Measurements from ENCODE around the gene HABP4. TPM values are rescaled to one million over a fixed set of nuclear protein-coding genes. Genes with fewer than 3 reads are reported as not detected.

Gene HABP4
- total RNA-seq, 1 donor from 2014 or later, result 15.4 TPM

DNA sequence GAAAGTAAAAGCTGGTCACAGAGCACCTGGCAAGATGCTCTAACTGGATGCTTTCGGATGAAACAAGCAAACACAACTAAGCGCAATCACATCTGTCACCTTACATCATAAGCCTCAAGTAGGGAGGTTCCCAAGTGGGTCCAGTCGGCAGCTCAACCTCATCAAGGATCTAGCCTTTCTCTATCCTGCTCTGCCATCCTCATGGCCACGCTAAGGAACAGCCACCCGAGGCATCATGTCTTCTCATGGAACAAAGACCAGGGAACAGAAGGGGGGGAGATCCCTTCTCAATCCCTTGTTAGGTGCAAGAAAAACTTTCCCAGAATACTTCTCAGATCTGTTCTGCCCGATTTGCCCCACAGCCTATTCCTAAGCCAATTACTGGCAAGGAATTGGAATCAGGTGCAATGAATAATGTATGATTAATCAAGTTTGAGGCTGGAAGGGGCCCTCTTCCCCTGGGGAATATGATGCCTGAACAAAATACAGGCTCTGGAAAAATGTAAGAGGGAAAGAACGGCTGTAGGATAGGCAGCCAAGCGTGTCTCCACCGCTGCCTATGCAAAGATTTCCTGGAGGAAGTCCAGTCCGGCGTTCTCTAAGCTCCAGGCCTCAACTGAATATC is 1.3 kb upstream of the HABP4 start:
- no peak for DNase-seq (ENCODE audit: low spot score in 2 of 2, unreplicated experiment in 2 of 2)
- H3K4me1 Mint-ChIP-seq, result peaks cover 18% of the 10 kb centered on the region

GRCh38 chr9:96449523-96449844 is 485 bp upstream of the HABP4 start:
- Mint-ChIP-seq H3K4me3 (peak overlapping the region; percentile 67), H3K27ac (peak overlapping the region; percentile 88), H3K27me3 (ENCODE audit: low read depth) (no peaks in the 10 kb centered on the region), H3K4me1 (peaks cover 19% of the 10 kb centered on the region), H3K36me3 (no peaks in the 10 kb centered on the region), H3K9me3 (no peaks in the 10 kb centered on the region)
- no peak for TF ChIP-seq CTCF (IDR thresholded peaks at IDR 0.05; ENCODE audit: unreplicated experiment)
- no peak for DNase-seq (ENCODE audit: low spot score in 2 of 2, unreplicated experiment in 2 of 2)

More for the DNA sequence above, 1.3 kb upstream of the HABP4 start:
- Mint-ChIP-seq H3K9me3 (no peaks in the 10 kb centered on the region), H3K27me3 (ENCODE audit: low read depth) (no peaks in the 10 kb centered on the region), H3K27ac (no peak overlapping the region), H3K36me3 (no peaks in the 10 kb centered on the region), H3K4me3 (no peak overlapping the region)
- TF ChIP-seq CTCF (IDR thresholded peaks at IDR 0.05; ENCODE audit: unreplicated experiment), result no peak

- H3K36me3 Mint-ChIP-seq, result no peaks in the 10 kb centered on the region
- no peak for TF ChIP-seq CTCF (IDR thresholded peaks at IDR 0.05; ENCODE audit: unreplicated experiment)
- H3K9me3 Mint-ChIP-seq, result no peaks in the 10 kb centered on the region
- peak overlapping the region; percentile 90 for H3K27ac Mint-ChIP-seq
- peak overlapping the region; percentile 83 for H3K4me3 Mint-ChIP-seq
- H3K27me3 Mint-ChIP-seq (ENCODE audit: low read depth), result no peaks in the 10 kb centered on the region
- peaks cover 19% of the 10 kb centered on the region for H3K4me1 Mint-ChIP-seq
- DNase-seq (ENCODE audit: low spot score in 2 of 2, unreplicated experiment in 2 of 2), result peak; percentile 26 to 55
Observed at GRCh38 chr9:96450613-96451528, 902 bp downstream of the HABP4 start.

DNA sequence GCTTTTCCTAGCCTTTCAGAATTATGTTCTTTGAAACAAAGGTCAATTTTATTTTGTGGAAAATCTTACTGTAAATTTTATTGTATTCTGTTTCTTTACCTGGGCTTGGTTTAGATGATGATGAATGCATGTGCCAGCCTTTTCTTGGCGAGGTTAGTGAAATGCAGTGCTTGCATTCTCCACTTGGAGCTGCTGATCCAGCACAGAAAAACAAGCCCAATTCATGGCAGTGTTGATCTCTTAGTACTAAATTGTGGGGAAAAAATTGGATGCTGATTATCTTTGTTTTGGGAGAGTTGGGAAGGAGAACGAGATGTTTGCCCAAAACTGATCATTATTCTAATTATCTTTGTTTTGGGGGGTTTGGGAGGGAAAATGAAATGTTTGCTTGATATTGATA is 3.7 kb downstream of the HABP4 start:
- Mint-ChIP-seq H3K4me3 (no peak overlapping the region), H3K9me3 (no peaks in the 10 kb centered on the region), H3K27ac (peak overlapping the region; percentile 0), H3K4me1 (peaks cover 19% of the 10 kb centered on the region), H3K27me3 (ENCODE audit: low read depth) (no peaks in the 10 kb centered on the region), H3K36me3 (peaks cover 3% of the 10 kb centered on the region)
- TF ChIP-seq CTCF (IDR thresholded peaks at IDR 0.05; ENCODE audit: unreplicated experiment), result no peak
- no peak for DNase-seq (ENCODE audit: low spot score in 2 of 2, unreplicated experiment in 2 of 2)

DNA sequence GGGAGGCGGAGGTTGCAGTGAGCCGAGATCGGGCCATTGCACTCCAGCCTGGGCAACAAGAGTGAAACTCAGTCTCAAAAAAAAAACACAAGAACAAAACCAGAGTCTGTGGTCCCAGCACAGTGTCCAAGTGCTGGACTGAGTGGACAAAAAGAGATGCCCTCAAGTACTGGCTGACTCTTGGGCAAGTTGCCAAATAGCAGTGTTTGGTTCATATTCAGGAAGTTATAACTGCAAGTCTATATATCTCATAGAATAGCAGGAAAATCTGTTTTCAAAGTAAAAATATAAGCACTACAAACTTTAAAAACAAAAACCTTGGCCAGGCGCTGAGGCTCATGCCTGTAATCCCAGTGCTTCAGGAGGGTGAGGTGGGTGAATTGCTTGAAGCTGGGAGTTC is 7.3 kb downstream of the HABP4 start:
- Mint-ChIP-seq H3K4me3 (no peak overlapping the region), H3K9me3 (no peaks in the 10 kb centered on the region), H3K4me1 (peaks cover 15% of the 10 kb centered on the region), H3K27ac (peak overlapping the region; percentile 50), H3K36me3 (peaks cover 12% of the 10 kb centered on the region), H3K27me3 (ENCODE audit: low read depth) (no peaks in the 10 kb centered on the region)
- no peak for DNase-seq (ENCODE audit: low spot score in 2 of 2, unreplicated experiment in 2 of 2)
- TF ChIP-seq CTCF (IDR thresholded peaks at IDR 0.05; ENCODE audit: unreplicated experiment), result no peak

Data from mesothelial cell of epicardium (in vitro differentiated cells).